B cell (primary cell): ENCODE results near the gene PKMYT1.

Experiments used
- CTCF ChIP-seq: fragments of 200-600 bp; IDR thresholded peaks from one replicate; pipeline ENCODE4 v1.8.0; 2022; ENCODE audit warnings: antibody characterized with exemption, mild to moderate bottlenecking
- EZH2 ChIP-seq: IDR thresholded peaks from 2 replicates; pipeline ENCODE4 v1.6.1; 2012; ENCODE audit warnings: borderline replicate concordance, low read depth, mild to moderate bottlenecking, moderate library complexity, low read length; ENCODE audit not compliant: insufficient read depth, poor library complexity, severe bottlenecking

GRCh38 chr16:3019594-3020246 lies 39.5 kb upstream of the PKMYT1 start:
- TF ChIP-seq CTCF (no peak), EZH2 (no peak)
